RWPE2 (cell line): ENCODE measurements around the gene SSTR3.

ENCODE experiments used
- ATAC-seq: fragments of 200-7000 bp; cut with Tn5 transposase; 3 replicates; pipeline ENCODE4 v1.9.1; 2021; ENCODE audit warnings: low read depth
- DNase-seq: peaks from one replicate; pipeline ENCODE4 v3.0.0-alpha.2; 2020; ENCODE audit warnings: low spot score
- H3K27ac ChIP-seq: fragments of 450-650 bp; 2 replicates; pipeline ENCODE4 v1.5.1; 2017; ENCODE audit warnings: mild to moderate bottlenecking; ENCODE audit not compliant: poor library complexity, severe bottlenecking
- H3K27me3 ChIP-seq: fragments of 250-450 bp; sonication (Bioruptor Pico); 2 replicates; pipeline ENCODE4 v1.5.1; 2021; ENCODE audit warnings: mild to moderate bottlenecking, moderate library complexity; ENCODE audit not compliant: insufficient read depth, poor library complexity, severe bottlenecking
- H3K36me3 ChIP-seq: fragments of 250-450 bp; sonication (Bioruptor Pico); 2 replicates; pipeline ENCODE4 v1.5.1; 2020; ENCODE audit warnings: low read depth, mild to moderate bottlenecking, moderate library complexity
- H3K4me1 ChIP-seq: fragments of 250-450 bp; sonication (Bioruptor Pico); 2 replicates; pipeline ENCODE4 v1.5.1; 2021; ENCODE audit warnings: mild to moderate bottlenecking, moderate library complexity; ENCODE audit not compliant: insufficient read depth, poor library complexity, severe bottlenecking
- H3K4me3 ChIP-seq: fragments of 250-450 bp; sonication (Bioruptor Pico); 2 replicates; pipeline ENCODE4 v1.5.1; 2021; ENCODE audit warnings: mild to moderate bottlenecking, moderate library complexity; ENCODE audit not compliant: severe bottlenecking
- H3K9me3 ChIP-seq: fragments of 250-450 bp; sonication (Bioruptor Pico); 2 replicates; pipeline ENCODE4 v1.5.1; 2021; ENCODE audit warnings: mild to moderate bottlenecking, moderate library complexity; ENCODE audit not compliant: severe bottlenecking
- TF ChIP-seq, protein P1 (sequence below): fragments of 450-650 bp; IDR thresholded peaks from one replicate; pipeline ENCODE4 v1.5.1; 2017; ENCODE audit warnings: mild to moderate bottlenecking, moderate library complexity; ENCODE audit not compliant: poor library complexity, severe bottlenecking

The SSTR3 gene

GRCh38 chr22:37199760-37200108 lies 12.5 kb downstream of the SSTR3 start:
- TF ChIP-seq, protein P1, sequence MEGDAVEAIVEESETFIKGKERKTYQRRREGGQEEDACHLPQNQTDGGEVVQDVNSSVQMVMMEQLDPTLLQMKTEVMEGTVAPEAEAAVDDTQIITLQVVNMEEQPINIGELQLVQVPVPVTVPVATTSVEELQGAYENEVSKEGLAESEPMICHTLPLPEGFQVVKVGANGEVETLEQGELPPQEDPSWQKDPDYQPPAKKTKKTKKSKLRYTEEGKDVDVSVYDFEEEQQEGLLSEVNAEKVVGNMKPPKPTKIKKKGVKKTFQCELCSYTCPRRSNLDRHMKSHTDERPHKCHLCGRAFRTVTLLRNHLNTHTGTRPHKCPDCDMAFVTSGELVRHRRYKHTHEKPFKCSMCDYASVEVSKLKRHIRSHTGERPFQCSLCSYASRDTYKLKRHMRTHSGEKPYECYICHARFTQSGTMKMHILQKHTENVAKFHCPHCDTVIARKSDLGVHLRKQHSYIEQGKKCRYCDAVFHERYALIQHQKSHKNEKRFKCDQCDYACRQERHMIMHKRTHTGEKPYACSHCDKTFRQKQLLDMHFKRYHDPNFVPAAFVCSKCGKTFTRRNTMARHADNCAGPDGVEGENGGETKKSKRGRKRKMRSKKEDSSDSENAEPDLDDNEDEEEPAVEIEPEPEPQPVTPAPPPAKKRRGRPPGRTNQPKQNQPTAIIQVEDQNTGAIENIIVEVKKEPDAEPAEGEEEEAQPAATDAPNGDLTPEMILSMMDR = peak; percentile 56
- Histone ChIP-seq H3K4me3 (peak overlapping the region; percentile 2), H3K27me3 (no peaks in the 10 kb centered on the region), H3K27ac (peak overlapping the region; percentile 91), H3K4me1 (peaks cover 30% of the 10 kb centered on the region), H3K9me3 (no peaks in the 10 kb centered on the region), H3K36me3 (no peaks in the 10 kb centered on the region)
- DNase-seq (no peak), ATAC-seq (no peak)

DNA sequence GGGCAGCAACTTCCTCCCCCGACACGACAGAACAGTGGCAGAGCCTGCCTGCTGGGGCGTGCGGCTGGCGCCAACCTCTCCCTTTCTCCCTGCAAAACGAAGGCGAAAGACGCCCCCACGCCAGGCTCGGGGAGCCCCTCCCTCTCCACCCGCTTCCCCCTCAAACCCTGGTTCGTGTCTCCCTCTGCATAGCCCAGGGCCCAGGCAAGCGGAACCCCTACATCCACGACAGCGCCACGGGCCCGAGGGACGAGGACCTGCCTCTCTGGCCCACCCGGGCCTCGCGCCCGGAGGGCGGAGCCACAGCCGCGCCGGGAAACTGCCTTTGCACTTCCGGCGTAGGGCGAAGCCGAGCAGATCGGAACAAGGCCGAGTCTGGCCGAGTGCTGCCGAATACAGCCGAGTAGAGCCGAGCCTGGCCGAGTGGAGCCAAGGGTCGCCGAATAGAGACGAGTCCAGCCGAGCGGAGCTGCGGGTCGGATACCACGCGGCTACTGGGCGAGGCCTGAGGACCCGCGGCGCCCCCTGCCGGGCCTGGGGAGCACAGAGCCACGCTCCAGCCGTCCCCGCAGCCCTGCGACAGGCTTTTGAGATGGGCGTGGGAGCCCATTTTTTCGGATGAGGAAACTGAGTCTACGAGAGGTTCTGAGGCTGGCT lies 13.0 kb downstream of the SSTR3 start:
- peak; percentile 96 for DNase-seq
- TF ChIP-seq, protein P1 = peak; percentile 91

GRCh38 chr22:37198258-37199102 lies 13.8 kb downstream of the SSTR3 start:
- Histone ChIP-seq H3K27me3 (no peaks in the 10 kb centered on the region), H3K4me1 (peaks cover 30% of the 10 kb centered on the region), H3K9me3 (no peaks in the 10 kb centered on the region), H3K27ac (peak overlapping the region; percentile 91), H3K4me3 (peak overlapping the region; percentile 47), H3K36me3 (no peaks in the 10 kb centered on the region)
- DNase-seq = peak; percentile 62
- ATAC-seq = peak; percentile 13
- TF ChIP-seq, protein P1 = peak; percentile 79

More for the DNA sequence above, 13.0 kb downstream of the SSTR3 start:
- Histone ChIP-seq H3K4me3 (peak overlapping the region; percentile 47), H3K27ac (peak overlapping the region; percentile 91), H3K4me1 (peaks cover 30% of the 10 kb centered on the region), H3K9me3 (no peaks in the 10 kb centered on the region), H3K36me3 (no peaks in the 10 kb centered on the region), H3K27me3 (no peaks in the 10 kb centered on the region)
- peak; percentile 84 for ATAC-seq

GRCh38 chr22:37197451-37198257 lies 14.6 kb downstream of the SSTR3 start:
- peaks cover 30% of the 10 kb centered on the region for H3K4me1 ChIP-seq
- ATAC-seq (peak; percentile 59), DNase-seq (peak; percentile 94)
- H3K4me3 ChIP-seq = no peak overlapping the region
- H3K27me3 ChIP-seq = no peaks in the 10 kb centered on the region
- no peaks in the 10 kb centered on the region for H3K9me3 ChIP-seq
- TF ChIP-seq, protein P1 = no peak
- H3K27ac ChIP-seq = peak overlapping the region; percentile 91
- no peaks in the 10 kb centered on the region for H3K36me3 ChIP-seq
